Endothelial cell of hepatic sinusoid (primary cell): Measurements from ENCODE around the gene LRRK1.
"Not testable (repeated sequence)": the region's sequence is repeated elsewhere in the genome, so short reads cannot be mapped to it uniquely, and the experiment has no call there.

ENCODE experiments used
- in situ Hi-C: cut with HindIII; loops from 2 replicates; pipeline ENCODE4 v1.10.0; 2017; ENCODE audit warnings: low sequenced_read_pairs

Gene LRRK1

DNA sequence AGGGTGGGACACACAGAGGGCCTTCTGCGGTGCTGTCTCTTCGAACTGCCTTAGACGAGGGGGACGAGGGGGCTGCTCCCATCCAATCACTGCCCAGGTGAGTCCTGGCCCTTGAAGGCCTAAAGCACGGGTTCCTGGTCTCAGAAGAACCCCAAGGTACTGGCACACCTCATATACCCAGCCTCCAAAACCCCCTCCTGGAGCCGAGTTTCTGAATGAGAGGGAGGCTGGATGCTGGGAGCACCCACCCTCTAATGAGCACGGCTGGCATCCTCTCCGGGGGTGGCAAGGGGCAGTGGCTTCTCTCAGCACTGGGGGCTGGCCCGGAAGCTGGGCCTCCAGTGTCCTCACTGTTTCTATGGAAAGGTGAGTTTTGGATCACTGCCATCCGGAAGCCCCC is 165.6 kb downstream of the LRRK1 start:
- in situ Hi-C loops: no loop called here

DNA sequence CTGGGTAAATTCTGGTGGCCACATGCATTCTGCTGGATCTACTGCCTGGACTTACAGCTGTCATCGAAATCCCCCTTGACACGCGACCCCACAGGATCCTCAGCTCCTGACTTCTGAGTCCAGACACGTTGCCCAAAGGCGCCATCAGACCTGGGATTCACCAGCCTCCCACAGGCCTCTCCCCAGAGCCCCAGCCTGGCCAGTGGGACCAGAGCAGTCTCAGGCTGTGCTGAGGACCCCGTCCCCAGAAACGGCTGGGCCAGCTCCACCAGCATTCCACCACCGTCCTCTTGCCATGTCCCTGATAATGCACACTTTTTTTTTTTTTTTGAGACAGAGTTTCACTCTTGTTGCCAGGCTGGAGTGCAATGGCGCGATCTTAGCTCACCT is 166.1 kb downstream of the LRRK1 start:
- in situ Hi-C loops: no loop called here

DNA sequence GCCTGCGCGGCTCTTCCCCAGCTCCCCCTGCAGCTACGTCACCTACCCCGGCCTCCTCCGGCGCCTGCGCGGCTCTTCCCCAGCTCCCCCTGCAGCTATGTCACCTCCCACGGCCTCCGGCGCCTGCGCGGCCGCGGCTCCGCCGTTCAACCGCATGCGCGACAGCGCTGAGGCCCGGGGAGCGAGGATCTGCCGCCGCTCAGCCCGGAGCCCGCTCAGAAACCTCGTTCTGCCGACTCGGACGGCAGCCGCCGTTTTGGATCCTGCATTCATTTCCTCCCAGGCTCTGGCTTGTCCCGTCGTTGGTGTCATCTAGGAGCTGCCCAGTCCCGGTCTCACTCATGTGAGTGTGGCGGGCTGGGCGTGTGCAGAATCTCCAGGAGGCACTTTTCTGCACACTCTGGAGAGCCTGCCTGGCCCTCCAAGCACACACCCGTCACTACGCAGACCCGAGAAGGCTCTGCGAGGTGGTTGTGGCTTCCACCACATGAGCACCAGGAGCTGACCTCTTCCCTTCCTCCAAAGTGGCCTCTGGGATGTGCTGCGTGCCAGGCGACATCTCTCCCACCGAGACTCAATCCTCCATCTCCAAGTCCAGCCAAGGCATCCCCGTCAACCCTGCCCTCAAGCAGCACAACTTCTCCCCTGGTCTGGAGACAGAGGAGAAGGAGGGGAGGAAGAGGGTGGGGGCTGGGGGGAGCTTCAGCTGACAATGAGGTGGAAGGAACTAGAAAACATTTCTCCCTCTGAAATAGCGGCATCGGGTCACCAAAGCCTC is 167.4 kb downstream of the LRRK1 start:
- in situ Hi-C loops: no loop called here

DNA sequence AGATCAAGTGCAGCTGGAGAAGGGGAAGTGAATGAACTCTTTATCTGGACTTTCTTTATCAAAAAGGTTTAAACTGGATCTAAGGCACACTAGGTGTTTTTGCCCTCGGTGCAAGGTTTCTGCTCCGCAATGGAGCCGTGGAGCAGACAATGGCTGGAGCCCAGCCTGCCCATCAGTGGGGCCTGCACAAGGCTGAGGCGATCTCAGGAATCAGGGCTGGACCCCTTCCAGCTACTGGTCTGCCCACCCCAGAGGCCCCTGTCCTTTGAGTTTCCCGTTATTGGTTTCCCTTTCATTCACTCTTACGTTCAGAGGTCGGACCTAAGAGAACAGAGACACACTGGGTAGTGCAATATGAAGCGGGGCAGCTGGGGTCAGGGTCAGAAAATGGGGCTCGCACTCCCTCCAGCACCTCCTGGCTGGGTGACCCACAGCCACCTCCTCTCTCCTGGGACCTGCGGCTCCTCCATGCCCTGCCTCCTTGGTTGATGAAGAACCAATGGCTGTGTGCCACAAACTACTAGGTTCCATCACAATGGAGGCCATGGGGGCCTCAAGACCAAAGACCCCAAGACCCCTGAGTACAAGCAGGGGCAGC is 168.1 kb downstream of the LRRK1 start:
- in situ Hi-C loops: no loop called here

DNA sequence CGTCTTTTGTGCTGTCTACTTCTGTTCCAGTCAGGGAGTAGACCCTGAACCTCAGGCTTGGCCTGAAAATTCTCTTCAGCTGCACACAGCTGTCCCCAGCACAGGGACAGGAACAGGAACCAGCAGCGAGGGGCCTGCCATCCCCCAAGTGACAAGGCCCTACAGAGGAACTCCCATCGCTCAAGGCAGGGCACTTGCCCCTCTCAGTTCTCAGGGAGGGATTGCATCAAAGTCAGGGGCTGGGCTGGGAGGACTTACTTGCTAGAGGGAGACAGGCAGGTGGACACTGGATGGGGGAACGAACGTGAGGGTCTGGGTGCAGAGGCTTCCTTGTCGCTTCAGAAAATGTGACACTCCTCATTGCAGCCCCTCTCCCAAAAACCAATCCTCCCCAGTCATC is 169.1 kb downstream of the LRRK1 start:
- in situ Hi-C loops: no loop called here

DNA sequence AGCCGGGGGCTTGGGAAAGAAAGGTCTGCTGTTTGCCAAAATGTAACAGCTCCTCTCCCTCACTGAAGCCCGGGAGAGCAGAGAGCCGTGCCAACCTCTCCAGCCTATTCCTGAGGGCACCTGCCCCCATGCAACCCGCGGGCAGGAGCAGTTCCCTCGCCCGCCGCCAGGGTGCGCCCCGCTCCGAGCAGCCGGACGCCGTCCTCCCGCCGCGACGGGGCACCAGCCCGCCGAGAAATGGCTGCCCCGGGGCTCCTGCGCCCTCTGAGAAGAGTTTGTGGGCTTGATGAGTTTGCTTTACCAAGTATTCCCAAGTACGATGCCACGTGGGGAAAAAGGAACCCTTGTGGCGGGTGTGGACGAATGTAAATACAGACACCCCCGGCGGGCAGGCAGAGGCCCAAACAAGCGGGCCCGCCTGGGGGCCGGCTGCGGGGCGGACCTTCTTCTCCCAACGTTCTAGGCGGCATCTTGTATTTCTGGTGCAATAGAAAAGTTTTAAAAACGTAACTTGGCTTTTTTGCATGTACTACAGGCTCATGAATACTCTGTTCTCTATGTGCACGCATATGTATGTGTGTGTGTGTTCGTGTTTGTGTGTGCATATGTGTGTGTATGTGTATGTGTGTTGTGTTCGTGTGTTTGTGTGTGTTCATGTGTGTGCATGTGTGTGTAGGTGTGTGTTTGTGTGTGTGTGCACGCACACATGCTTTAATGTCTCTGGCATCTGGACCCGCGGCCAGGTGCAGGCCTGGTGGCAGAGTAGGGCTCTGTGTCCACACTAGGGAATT is 169.8 kb downstream of the LRRK1 start:
- in situ Hi-C loops: no loop called here

DNA sequence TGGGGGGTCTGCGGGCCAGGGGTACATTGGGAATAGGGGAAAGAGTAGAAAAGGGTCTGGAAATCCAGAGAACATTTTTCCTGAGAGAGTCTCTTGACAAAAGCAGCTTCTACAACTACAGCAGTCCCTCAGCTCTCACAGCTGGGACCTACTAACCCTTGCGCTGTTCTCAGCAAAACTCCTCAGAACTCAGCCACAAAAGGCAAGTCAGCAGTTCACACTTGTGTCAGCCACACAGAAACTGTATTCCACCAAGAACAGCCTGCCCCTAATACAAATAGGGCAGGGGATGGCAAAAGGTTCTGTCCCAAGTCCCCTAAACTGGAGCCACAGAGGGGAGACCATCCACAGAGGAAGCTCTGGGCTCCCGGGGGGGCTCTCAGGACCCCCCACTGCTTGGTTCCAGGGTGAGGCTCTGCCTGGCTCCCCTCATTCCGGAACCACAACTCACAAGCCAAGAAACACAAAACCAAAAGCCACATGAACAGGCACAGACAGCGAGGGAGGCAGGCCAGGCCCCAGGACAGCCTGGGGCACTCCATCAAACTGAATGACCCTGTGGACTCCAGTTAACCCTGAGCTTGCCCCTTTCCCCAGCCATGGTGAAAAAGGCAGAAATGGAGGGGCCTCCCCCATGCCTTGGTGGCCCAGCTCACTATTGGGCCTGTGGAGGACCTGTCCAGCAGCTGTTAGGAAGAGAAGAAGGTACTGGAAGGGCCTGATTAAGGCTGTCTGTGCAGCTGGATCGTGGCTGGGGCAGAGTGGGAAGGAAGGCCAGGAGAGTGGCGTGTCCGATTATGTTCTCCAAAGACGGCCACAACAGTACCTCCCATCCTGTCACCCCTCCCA is 170.6 kb downstream of the LRRK1 start:
- in situ Hi-C loops: loop anchor here (5.0 kb wide), 2 partner anchors 37 to 152 kb away; no protein-coding TSS in a partner anchor

DNA sequence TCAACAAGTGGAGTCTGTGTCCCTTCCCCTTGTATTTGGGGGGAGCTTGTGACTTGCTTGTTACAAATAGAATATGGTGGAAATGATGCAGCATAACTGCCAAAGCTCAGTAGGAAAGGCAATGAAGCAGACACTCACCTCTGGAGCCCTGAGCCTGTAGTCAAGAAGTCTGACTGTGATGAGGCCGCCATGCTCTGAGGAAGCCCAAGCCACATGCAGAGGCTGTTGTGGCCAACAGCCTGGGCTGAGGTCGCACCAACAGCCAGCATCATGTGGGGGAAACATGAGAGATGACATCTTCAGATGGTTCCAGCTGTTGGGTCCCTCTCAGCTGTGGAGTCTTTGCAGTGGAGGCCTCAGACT is 171.3 kb downstream of the LRRK1 start:
- in situ Hi-C loops: loop anchor here (5.0 kb wide), 2 partner anchors 37 to 152 kb away; no protein-coding TSS in a partner anchor

DNA sequence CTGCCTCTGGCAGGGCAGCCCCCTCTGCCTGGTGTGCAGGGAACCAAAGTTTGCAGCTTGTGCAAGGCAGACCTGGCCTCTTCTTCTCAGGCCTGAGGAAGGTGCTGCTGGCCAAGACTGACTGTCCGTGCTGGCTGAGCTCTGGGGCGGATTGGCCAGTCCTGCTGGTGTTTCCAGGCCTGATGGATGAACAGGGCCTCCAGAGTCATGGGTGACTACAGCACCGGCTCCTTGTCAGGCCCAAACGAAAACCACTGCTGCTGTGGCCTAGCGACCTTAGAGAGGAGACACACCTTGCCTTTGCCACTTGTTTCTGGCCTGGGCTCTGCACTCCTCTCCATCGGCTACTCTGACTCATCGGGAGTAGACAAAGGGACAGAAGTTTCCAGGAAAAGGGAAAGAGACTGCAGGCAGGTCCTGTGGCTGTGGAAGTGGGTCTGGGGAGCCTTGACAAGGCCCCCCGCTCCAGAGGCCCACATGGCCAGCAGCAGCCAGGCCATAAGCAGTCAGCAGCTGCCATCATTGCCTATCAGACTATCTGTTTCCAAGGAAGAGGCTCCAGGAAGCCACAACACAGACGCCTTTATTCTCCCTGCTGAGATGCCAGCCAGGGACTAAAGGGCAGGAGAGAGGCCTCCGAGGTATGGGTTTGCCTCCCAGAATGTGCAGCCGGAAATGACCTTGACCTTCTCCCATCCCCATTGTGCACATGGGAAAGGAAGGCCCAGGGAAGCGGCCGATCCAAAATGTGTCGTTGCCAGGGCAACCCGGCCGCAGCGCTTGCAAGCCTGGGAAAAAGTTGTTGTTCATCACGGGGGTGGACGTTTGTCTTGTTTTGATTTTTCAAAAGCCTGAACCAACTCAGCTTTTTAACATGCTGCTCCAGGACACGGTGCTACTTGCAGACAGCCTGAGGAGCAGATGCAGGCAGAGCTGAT is 172.2 kb downstream of the LRRK1 start:
- in situ Hi-C loops: loop anchor here (5.0 kb wide), 2 partner anchors 36 to 151 kb away; no protein-coding TSS in a partner anchor

DNA sequence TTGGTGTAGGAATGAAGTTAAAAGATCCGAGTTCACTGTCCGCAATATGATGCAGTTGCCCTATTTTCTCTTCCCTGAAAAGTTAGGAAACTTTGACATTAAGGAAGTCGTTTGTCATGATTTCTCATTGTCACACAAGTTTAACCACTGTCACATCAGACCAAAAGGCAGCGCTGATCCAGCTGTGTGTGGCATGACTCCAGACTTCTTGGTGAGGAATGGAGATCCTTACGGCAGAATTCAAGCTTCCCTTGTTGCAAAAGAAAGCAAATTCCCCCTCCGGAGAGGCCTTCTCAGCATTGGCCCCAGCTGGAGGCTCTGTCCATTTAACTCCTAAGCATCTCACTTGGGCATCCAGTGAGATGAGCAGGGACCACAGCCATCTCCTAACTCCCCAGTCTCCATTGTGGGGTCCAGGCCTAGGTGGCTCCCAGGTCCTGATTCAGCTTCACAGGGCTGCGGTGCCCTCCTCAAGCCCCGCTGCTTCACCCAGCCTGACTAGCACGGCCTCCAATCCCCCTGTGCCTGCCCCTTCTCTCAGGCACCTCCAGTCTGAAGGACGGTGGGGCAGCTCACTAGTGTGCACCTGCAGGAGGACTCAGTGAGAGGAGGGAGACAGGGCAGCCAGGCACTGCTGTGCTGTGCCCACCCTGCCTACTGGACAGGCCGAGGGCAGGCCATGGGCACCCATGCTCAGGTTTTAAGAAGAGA is 173.2 kb downstream of the LRRK1 start:
- in situ Hi-C loops: loop anchor here (5.0 kb wide), 2 partner anchors 35 to 150 kb away; no protein-coding TSS in a partner anchor

DNA sequence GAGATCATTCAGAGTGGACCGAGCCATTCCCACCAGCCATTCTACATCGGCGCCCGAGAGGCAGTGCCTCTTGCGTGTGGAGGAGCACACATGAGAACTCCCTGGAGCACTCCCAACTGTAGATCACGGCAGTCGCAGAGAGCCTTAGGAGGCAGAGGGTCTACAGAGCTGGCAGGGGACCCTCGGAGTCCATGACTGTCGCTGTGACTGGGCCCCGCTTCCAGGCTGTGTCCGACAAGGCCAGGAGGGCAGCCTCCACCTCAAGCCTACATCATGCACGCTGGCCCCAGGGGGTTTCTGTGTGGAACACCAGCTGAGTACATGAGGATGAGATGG is 173.7 kb downstream of the LRRK1 start:
- in situ Hi-C loops: loop anchor here (5.0 kb wide), 2 partner anchors 34 to 149 kb away; no protein-coding TSS in a partner anchor

DNA sequence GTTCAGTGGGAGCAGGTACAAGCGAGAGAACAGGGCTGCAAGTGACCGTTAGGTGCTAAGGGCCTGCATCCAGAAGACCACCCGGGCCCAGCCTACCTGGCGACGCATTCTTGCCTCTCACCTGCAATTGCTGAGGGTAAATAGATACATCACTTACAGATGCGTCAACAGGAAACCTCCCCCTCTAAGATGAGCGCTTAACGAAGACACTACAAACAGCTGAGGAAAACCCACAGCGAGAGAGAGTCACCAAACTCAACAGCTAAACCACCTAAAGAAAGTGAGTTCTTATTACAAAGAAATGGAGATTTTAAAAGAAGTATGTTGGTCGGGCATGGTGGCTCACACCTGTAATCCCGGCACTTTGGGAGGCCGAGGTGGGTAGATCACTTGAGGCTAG is 174.8 kb downstream of the LRRK1 start:
- in situ Hi-C loops: loop anchor here (5.0 kb wide), 2 partner anchors 33 to 148 kb away; no protein-coding TSS in a partner anchor

DNA sequence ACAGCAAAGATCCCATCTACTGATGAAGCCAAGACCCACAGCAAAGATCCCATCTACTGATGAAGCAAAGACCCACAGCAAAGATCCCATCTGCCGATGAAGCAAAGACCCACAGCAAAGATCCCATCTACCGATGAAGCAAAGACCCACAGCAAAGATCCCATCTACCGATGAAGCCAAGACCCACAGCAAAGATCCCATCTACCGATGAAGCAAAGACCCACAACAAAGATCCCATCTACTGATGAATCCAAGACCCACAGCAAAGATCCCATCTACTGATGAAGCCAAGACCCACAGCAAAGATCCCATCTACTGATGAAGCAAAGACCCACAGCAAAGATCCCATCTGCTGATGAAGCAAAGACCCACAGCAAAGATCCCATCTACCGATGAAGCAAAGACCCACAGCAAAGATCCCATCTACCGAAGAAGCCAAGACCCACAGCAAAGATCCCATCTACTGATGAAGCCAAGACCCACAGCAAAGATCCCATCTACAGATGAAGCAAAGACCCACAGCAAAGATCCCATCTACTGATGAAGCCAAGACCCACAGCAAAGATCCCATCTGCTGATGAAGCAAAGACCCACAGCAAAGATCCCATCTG is 176.7 kb downstream of the LRRK1 start:
- in situ Hi-C loops: not testable (repeated sequence)

DNA sequence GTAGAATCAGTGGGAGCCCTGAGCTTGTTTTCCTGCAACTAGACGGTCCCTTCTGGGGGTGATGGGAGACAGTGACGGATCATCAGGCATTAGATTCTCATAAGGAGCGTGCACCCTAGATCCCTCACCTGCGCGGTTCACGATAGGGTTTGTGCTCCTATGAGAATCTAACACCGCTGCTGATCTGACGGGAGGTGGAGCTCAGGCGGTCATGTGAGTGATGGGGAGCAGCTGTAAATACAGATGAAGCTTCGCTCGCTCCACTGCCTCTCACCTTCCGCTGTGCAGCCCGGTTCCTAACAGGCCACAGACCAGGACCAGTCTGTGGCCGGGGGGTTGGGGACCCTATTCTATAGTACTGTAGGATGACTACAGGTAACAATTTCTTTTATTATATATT is 178.0 kb downstream of the LRRK1 start:
- in situ Hi-C loops: no loop called here

DNA sequence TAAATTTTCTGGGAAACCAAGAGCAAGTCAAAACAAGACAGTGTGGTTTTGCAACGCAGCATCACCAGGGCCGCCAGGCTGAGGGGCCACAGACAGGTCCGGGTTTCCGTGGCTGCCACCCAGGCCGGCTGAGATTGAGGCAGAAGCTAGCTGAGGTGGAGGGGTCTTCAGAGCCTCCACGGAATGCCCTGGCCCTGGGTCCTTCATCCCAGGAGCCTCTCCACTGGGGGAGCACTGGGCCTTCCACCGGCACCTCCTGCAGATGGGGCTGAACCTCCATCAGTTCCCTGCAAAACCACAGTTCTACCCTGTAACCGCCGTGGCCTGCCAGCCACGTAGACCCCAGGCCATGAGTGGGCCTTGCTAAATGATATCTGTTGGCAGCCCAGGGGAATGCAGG is 180.0 kb downstream of the LRRK1 start:
- in situ Hi-C loops: no loop called here

DNA sequence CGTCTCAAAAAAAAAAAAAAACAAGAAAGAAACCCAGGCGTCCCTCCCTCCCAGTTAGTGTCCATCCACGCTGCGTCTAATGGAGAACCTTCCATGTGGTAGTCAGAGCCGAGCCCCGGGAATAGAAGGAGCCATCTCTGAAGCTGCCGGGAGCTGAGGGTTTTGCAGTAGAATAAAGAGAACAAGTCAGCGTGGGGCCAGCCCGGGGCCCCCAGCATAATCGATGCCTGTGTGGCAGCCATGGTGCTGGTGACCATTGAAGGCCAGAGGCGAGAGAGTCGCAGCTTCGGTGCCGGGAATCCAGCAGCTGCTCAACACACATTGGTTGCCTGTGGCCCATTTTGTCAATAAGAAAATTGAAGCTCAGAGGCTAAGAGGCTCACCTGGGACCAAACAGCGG is 181.0 kb downstream of the LRRK1 start:
- in situ Hi-C loops: loop anchor here (5.0 kb wide), 3 partner anchors 57 to 92 kb away; no protein-coding TSS in a partner anchor

DNA sequence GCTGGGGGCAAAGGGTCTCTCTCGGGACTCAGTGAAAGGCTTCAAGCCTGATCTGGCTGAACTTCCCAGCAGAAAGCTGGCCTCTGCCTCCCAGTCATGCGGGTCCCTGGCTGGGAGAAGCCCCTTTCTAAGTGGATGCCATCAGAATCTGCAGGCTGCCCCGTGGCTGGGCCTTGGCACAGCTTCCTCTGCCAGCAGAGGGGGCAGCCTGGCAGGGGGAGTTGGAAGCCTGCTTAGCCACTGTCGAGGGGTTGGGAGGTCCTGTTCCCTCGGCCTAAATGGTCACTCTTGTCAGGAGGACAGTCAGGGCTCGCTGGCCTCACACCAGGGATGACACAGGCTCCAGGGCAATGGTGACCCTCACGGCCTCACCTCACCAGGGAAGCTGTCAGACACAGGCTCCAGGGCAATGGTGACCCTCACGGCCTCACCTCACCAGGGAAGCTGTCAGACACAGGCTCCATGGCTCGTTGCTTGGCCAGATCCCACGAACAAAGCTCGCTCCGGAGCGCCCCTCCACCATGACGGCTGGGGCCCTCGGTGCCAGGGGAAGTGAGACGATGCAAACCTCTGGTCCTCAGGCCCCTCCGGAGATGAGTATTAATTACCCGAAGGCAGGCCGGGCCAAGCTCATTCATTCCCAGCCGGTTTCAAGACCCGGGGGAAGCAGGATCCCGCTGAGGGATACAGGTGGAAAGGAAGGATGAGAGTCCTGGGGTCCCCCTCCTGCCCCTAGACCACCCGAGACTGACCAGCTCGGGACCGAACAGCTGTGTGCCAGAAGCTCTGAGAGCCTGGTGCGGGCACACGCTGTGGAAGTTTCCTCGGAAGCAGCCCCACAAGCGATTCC is 181.7 kb downstream of the LRRK1 start:
- in situ Hi-C loops: loop anchor here (5.0 kb wide), 3 partner anchors 56 to 91 kb away; no protein-coding TSS in a partner anchor
